Endometrial microvascular endothelial cells (primary cell): ENCODE measurements around the gene LTB4R. TPM values are rescaled to one million over a fixed set of nuclear protein-coding genes. Genes with fewer than 3 reads are reported as not detected.

Source experiments
- in situ Hi-C: cut with HindIII; loops from 2 replicates; pipeline ENCODE4 v1.10.0; 2017; ENCODE audit warnings: low sequenced_read_pairs, low pct_unique_long_range_greater_than_20kb; ENCODE audit errors: inconsistent ontology term
- total RNA-seq: library from RNA; depleted of rRNA; stranded (reverse); fragments of >200 nt; gene quantifications from one replicate; pipeline ENCODE4 v1.2.3, GENCODE V29; 2015; ENCODE audit errors: inconsistent ontology term

Gene LTB4R
- total RNA-seq, 1 donor from 2014 or later: 22.6 TPM

DNA sequence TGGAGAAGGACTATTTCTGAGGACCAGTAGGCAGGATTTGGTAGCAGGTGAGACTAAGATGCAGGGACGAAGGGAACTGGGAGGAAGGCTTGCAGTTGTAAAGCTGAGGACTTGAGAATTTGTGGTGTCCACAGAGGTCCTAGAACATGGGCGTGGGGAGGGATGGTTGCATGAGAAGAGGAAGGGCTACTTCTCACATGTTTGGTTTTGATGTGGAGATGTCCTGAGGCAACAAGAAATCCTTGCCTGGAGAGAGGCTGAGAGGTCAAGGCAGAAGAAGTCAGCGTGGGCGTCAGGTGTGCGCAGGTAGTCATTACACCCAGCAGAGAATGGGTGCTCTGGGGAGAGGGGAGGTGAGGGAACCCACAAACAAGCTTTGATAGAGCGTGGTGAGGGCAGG lies 34.2 kb upstream of the LTB4R start:
- in situ Hi-C loops: no loop called here

DNA sequence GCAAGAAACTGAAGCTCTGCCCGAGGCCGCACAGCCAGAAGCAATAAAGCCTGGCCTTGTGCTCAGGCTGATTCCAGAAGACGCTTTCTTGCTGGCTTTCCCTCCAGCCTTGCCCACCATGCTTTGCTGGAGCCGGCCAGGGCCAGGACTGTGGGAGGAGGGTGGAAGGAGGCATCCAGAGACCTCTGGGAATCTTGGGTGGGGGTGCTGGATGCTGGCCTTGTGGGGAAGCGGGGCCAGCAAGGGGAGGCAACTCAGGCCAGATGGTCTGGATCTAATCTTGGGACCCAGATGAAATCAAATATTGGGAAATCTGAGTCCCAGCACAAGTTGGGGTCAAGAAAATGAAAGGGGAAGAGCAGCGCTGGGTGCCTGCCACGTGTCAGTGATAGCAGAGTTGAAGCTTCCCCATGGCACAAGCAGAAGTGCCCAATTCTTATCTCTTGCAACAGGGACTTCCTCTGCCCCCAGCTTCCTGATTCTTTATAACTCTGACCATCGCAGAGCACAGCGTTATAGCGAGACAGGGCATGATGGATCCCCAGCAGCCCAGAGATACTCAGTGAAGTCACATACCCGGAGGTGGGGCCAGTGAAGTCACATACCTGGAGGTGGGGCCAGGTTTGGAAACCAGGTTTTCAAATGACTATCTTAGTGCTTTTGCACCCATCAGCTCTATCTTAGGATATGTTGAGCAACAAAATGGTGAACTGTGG lies 33.5 kb upstream of the LTB4R start:
- in situ Hi-C loops: no loop called here

DNA sequence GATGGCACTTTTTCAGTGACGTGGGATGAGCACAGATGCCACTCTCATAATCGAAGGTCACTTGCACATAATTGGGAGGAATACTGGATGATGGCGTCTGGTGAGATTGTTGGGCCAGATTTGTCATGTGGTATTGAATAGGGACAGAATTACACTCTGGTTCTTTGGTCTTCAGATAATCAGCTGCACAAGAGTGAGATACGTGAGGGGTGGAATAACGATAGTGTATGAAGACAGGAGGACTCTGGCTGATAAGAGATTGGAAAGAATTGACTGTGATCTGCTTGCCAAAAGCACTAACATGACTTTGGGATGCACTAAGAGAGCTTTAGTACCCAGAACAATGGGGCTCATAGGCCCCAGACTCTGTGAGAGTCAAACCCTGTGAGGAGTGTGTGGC lies 32.9 kb upstream of the LTB4R start:
- in situ Hi-C loops: no loop called here

DNA sequence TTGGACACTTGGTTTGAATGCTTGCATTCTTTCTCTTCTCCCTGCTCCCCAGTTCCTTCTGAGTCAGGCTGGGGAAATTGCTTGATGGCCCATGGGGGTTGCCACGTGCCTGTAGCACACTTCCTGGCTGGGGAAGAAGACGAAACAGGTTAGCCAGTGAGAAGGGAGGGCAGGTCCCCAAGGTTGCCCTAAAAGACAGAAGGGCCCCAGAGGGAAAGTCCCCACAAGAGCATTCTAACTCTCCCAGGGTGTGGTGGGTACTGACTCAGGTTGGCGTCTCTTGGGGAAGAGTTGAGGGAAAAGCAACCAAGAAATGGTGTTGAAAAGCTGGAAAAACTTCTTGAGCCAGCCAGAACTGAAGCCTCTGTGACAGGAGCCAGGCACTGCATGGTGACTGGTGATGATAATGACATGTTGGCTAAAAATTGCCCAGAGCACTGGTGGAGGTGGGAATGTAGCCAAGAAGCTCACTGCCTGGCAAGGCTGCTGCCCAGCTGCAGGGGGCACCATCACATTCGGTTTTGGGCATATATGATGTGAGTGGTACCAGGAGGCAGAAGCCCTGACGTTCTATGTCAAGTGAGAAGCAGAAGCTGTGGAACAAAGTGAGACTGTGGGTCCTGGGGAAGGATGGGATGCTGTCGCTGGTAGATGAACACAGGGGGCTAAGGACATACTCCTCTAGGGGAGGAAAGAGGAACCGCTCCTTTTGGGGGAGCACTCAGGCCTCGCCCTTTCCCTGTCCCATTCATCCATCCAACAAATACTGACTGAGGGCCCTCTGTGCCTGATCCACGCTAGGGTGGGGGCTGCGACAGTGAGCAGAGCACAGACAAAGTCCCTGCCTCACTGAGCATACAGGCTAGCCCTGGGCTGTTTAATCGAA lies 31.8 kb upstream of the LTB4R start:
- in situ Hi-C loops: no loop called here

DNA sequence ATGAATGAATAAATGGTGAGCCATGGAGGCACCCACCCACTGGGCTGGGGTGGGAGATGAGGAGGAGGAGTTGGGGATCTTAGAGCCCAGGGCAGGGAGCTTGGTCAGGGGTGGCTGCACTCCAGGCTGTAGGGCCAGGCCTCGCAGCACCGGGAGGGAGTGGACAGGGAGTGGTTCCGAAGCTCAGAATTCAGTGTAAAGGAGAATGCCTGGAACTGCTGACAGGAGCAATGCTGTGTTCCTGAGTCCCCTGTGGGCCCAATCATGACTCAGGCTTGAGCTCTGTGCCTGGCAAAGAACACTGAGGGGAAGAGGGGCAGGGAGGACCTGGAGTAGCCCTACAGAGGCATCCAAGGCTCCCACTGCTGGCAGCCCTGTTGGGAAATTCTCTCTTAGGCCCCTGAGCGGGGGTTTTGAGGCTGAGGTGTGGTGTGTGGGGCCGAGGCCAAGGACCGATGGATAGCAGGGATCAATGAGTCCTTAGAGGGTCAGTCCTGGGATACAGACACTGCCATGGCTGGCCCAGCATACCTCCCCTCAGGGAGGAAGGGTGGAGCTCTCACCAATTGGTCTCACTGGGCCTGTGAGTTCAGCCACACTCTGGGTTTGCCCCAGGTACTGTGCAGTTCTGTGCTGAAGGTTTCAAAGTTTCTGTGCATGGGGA lies 30.4 kb upstream of the LTB4R start:
- in situ Hi-C loops: no loop called here

DNA sequence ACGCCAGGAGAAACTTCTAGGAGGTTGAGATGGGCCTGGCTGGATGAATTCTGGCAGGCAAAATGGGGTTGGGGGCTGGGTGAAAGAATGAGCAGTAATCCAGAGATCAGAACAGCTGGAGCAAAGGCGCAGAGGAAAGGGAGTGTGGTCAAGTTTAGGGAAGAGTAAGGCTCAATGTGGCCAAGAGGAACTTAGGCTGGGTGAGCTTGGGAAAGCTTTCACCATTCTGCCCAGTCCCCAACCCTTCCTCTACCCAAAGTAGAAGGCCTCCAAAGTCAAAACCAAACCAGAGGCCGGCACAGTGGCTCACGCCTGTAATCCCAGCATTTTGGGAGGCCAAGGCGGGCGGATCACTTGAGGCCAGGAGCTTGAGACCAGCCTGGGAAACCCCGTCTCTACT lies 29.7 kb upstream of the LTB4R start:
- in situ Hi-C loops: no loop called here

DNA sequence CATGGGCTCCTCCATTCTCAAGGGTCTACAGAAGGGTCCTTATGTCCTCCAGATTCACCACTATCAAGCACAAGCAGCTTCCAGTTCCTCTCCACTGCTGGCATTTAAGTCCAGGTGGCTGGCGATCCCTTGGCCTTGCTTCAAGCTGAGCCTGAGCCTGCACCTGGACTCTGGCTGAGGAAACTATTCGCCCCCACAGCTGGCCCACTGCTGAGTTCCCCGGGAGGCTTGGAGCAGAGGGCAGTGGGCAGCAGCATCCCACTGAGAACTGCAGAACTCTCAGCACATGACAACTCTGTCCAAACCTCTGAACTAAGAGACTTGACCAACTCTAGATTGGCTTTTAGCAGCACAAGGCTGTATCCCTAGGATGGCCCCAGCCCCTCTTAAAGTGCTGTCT lies 28.6 kb upstream of the LTB4R start:
- in situ Hi-C loops: no loop called here

DNA sequence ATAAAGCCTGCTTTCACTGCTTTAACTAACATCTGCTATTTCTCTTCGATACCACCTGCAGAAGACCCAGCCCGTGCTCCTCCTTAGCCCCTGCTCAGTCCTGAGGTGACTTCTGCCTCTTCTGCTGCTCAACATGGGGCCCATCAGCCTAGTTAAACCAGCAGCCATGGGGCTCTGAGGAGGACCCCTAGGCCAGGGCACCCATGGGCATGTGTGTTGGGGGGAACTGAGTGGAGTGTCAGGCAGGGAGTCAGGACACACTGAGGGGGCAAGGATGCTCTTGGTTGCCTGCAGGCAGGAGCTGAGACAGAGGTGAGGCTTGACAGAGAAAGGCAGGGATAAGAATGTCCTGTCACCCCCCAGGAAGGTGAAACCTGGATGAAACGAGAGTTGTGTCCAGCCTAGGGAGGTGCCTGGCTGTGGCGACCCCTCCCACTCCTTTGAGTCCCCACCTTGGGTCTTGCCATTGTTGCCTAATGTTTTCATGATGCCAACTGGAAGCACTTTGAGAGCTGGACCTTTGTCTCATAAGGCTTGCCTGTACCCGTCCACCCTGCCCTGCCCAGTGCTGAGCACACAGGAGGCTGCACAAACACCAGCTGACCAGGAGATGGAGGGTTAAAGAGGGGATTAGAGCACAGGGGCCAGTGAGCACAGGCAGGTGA lies 27.4 kb upstream of the LTB4R start:
- in situ Hi-C loops: no loop called here

DNA sequence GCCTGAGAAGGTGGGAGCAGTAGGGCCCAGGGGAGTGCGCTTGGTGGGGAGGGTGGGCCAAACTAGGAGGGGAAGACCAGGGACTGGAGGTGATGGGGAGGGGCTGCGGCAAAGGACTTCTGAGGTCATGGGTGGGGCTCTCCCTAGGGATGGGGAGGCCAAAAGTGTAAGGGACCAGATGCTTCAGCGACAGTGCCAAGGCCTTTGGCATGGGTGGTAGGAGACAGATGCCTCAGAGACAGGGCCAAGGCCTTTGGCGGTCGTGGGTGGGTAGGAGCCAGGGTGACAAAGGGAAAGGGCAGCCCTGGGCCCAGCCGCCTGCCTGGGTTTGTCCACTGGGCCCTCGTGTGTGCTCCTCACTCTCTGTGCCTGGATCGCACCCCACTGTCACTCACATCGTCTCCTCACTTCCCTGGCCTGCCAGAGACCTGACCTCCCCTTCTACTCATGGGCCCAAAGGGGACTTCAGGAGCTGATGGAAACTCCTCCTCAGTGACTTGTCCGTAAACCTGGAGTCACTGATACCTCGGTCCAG lies 26.7 kb upstream of the LTB4R start:
- in situ Hi-C loops: no loop called here

DNA sequence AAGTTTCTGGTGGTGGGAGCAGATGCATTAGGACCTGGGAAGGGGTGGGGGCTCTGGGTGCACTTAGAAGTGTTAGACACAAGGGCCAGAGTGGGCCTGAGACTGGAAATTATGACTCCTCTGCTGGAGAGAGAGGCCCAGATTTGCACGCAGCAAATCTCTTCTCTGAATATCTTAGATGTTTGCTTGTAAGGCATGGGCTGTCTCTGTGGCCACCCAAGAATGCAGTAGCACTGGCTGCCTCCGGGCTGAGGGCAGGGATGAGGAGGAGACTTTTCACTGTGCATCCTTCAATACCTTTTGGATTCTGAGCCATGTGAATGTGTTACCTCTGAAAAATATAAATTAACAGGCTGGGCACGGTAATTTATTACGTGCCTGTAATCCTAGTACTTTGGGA lies 26.0 kb upstream of the LTB4R start:
- in situ Hi-C loops: no loop called here

DNA sequence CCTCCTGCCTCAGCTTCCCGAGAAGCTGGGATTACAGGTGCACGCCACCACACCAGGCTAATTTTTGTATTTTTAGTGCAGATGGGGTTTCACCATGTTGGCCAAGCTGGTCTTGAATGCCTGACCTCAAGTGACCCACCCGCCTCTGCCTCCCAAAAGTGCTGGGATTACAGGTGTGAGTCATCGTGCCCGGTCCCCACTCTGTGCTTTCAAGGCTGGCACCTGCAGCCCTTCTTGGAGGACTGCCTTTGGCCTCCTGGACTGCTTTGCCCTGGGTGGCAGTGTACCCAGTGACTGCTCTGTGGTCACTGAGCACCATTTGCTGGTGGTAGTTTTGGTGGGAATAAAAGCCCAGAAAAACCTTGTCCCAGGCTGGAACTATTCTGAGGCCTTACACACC lies 24.3 kb upstream of the LTB4R start:
- in situ Hi-C loops: no loop called here

DNA sequence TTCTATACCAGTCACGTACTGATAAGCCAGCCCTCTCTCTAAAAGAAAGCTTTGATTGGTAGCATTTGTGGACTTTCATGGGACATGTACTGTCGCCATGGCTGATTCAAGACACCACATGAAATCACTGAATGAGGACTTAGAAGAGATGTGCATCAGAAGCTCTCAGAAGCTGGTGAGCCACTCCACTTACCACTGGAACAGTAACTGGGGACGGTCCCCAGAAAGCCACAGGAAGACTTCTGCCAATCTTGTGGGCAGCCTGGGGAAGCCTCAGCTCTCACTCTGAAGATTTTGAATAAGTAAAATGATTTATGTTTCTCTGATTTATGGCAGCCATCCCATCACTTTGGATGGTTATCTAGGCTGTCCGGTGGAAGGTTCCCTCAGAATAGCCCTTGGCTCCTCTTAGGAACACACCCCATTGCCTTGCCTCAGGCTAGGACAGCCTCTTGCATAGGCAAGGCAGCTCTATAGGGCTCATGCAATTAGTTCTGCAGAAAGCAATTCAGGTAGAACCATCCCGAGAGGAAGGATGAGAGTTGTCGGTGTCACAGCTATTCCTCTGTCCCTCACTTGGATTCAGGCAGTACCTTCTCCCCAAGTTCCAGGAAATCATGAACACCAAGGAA lies 21.5 kb upstream of the LTB4R start:
- in situ Hi-C loops: loop anchor here (10.0 kb wide), 1 partner anchor 85 kb away; the partner anchor contains the start of gene TSSK4

DNA sequence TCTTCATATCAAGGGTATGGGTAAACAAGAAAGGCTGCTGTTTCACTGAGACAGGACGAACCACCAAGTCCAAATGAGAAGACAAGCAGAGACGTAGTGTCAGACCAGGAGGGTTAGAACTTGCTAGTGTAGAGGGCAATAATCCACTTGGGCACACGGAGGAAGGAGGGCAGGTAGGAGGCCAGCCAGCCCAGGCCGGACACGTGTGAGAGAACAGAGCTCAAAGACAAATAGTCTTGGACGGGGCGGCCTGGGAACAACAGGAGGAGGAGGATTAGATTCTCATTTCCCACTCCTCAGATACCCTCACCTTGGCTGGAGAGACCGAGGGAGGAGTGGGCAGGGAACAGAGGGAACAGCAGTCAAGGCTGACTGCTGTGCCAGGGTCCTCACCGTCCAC lies 20.6 kb upstream of the LTB4R start:
- in situ Hi-C loops: loop anchor here (10.0 kb wide), 1 partner anchor 86 kb away; the partner anchor contains the start of gene TSSK4

DNA sequence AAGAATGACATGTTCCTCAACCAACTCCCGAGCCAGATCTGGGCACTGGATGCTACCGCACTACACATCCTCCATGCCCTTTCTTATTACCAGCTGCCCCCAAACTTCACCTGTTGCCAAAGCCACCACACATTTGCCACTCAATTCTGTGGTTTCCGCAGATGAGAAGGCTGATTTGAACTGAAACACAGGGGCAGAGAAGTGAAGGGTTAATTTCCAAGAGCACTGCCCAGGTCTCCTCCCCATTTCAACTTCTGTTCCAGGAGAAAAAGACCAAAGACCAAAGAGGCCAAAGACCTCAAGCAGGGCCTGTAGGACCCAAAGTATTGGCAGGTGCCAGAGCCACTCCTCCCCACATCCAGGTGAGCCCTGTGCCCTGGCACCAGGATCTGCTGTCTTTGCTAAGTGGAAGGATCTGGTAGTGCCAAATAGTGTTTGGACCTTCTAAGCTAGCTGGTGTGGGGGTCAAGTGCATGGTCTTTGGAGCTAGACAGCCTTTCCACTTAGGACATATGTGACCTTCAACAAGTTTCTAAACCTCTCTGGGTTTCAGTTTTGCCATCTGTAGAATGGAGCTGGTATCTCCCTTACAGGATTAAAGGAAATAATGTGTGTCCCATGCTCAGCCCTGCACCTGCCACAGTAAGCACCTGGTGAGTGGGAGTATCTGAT lies 19.7 kb upstream of the LTB4R start:
- in situ Hi-C loops: loop anchor here (10.0 kb wide), 1 partner anchor 87 kb away; the partner anchor contains the start of gene TSSK4

DNA sequence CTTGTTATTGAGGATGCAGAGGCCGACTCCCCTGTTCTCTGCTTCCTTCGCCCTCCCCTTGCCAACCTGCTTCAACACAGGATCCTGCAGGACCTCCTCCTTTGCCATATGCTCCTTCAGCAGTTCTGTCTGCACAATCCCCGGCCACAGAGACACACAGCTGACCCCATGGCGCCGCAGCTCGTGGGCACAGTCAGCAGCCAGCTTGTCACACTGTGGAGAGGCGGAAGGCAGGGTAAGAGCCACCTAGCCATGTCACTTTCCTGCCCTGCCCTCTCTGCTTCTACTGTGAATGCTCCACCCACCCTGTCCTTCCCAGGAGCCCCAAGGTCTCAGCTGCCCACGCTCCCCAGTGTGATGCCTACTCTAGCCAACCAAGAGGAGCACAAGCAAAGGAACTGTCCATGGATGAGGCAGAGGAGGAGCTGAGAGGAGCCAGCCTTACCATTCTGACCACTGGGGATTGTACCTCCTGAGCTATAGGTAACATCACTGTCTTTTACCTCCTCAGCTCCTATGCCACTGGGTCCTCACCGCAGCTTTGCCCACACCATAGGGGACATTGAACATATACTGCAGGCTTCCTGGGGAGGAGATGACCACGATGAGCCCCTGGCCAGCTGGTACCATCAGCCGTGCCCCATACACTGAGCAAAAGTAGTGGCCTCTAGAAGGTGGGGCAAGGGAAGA lies 19.0 kb upstream of the LTB4R start:
- in situ Hi-C loops: loop anchor here (10.0 kb wide), 1 partner anchor 87 kb away; the partner anchor contains the start of gene TSSK4

DNA sequence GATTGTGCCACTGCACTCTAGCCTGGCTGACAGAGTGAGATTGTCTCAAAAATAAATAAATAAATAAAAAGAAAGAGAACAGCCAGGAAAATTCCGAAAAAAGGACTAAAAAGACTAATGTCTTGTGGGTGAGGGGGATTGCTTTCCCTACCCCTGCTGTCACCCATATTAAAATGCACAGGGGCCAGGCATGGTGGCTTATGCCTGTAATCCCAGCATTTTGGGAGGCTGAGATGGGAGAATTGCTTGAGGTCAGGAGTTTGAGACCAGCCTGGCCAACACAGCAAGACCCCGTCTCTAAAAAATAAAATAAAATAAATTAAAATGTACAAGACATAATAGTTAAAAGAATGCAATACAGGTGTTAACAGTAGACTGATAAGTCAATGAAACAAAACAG lies 17.8 kb upstream of the LTB4R start:
- in situ Hi-C loops: loop anchor here (10.0 kb wide), 1 partner anchor 89 kb away; the partner anchor contains the start of gene TSSK4
